Measurements from ENCODE around the gene MCTP1. TPM values are rescaled to one million over a fixed set of nuclear protein-coding genes. Genes with fewer than 3 reads are reported as not detected.

The MCTP1 gene
- total RNA-seq, 1 experiment from 2014 or later, result 5.6 TPM

GRCh38 chr5:94736498-94736897 is 548.4 kb downstream of the MCTP1 start:
- POLR2A ChIA-PET, result no interaction called here
- no peaks in the 10 kb centered on the region for H3K36me3 Mint-ChIP-seq
- TF ChIP-seq CDX4 (CRISPR knock-in tag; IDR thresholded peaks at IDR 0.05; ENCODE audit: borderline replicate concordance) (no peak), KAT7 (CRISPR knock-in tag; IDR thresholded peaks at IDR 0.05; ENCODE audit: borderline replicate concordance) (no peak), GRHL2 (CRISPR knock-in tag; IDR thresholded peaks at IDR 0.05; ENCODE audit: insufficient replicate concordance, severe bottlenecking) (no peak)
- TF ChIP-seq, protein P1, sequence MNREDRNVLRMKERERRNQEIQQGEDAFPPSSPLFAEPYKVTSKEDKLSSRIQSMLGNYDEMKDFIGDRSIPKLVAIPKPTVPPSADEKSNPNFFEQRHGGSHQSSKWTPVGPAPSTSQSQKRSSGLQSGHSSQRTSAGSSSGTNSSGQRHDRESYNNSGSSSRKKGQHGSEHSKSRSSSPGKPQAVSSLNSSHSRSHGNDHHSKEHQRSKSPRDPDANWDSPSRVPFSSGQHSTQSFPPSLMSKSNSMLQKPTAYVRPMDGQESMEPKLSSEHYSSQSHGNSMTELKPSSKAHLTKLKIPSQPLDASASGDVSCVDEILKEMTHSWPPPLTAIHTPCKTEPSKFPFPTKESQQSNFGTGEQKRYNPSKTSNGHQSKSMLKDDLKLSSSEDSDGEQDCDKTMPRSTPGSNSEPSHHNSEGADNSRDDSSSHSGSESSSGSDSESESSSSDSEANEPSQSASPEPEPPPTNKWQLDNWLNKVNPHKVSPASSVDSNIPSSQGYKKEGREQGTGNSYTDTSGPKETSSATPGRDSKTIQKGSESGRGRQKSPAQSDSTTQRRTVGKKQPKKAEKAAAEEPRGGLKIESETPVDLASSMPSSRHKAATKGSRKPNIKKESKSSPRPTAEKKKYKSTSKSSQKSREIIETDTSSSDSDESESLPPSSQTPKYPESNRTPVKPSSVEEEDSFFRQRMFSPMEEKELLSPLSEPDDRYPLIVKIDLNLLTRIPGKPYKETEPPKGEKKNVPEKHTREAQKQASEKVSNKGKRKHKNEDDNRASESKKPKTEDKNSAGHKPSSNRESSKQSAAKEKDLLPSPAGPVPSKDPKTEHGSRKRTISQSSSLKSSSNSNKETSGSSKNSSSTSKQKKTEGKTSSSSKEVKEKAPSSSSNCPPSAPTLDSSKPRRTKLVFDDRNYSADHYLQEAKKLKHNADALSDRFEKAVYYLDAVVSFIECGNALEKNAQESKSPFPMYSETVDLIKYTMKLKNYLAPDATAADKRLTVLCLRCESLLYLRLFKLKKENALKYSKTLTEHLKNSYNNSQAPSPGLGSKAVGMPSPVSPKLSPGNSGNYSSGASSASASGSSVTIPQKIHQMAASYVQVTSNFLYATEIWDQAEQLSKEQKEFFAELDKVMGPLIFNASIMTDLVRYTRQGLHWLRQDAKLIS (CRISPR knock-in tag; IDR thresholded peaks at IDR 0.05; ENCODE audit: borderline replicate concordance), result no peak
- H3K4me3 Mint-ChIP-seq, result no peak overlapping the region
- CTCF ChIA-PET, result interaction anchor here (2.0 kb wide), 1 partner anchor 75 kb away, joined by 7 read pairs; no protein-coding TSS in a partner anchor
- H3K9me3 Mint-ChIP-seq, result no peaks in the 10 kb centered on the region
- H3K4me1 Mint-ChIP-seq, result peaks cover 18% of the 10 kb centered on the region
- ATAC-seq (no peak), DNase-seq (ENCODE audit: low spot score) (no peak)
- H3K27ac Mint-ChIP-seq, result no peak overlapping the region
- H3K27me3 Mint-ChIP-seq (ENCODE audit: low read depth), result no peaks in the 10 kb centered on the region

- TF ChIP-seq ZNF425 (CRISPR knock-in tag; conservative IDR thresholded peaks at IDR 0.05) (no peak), TEAD4 (CRISPR knock-in tag; IDR thresholded peaks at IDR 0.05) (no peak), AR (CRISPR knock-in tag; IDR thresholded peaks at IDR 0.05) (no peak), GRHL2 (CRISPR knock-in tag; IDR thresholded peaks at IDR 0.05; ENCODE audit: insufficient replicate concordance, severe bottlenecking) (no peak), ATF1 (CRISPR knock-in tag; IDR thresholded peaks at IDR 0.05) (no peak)
- TF ChIP-seq, protein P2, sequence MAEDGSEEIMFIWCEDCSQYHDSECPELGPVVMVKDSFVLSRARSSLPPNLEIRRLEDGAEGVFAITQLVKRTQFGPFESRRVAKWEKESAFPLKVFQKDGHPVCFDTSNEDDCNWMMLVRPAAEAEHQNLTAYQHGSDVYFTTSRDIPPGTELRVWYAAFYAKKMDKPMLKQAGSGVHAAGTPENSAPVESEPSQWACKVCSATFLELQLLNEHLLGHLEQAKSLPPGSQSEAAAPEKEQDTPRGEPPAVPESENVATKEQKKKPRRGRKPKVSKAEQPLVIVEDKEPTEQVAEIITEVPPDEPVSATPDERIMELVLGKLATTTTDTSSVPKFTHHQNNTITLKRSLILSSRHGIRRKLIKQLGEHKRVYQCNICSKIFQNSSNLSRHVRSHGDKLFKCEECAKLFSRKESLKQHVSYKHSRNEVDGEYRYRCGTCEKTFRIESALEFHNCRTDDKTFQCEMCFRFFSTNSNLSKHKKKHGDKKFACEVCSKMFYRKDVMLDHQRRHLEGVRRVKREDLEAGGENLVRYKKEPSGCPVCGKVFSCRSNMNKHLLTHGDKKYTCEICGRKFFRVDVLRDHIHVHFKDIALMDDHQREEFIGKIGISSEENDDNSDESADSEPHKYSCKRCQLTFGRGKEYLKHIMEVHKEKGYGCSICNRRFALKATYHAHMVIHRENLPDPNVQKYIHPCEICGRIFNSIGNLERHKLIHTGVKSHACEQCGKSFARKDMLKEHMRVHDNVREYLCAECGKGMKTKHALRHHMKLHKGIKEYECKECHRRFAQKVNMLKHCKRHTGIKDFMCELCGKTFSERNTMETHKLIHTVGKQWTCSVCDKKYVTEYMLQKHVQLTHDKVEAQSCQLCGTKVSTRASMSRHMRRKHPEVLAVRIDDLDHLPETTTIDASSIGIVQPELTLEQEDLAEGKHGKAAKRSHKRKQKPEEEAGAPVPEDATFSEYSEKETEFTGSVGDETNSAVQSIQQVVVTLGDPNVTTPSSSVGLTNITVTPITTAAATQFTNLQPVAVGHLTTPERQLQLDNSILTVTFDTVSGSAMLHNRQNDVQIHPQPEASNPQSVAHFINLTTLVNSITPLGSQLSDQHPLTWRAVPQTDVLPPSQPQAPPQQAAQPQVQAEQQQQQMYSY (CRISPR knock-in tag; IDR thresholded peaks at IDR 0.05), result no peak
- TF ChIP-seq, protein P3, sequence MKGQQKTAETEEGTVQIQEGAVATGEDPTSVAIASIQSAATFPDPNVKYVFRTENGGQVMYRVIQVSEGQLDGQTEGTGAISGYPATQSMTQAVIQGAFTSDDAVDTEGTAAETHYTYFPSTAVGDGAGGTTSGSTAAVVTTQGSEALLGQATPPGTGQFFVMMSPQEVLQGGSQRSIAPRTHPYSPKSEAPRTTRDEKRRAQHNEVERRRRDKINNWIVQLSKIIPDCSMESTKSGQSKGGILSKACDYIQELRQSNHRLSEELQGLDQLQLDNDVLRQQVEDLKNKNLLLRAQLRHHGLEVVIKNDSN (CRISPR knock-in tag; IDR thresholded peaks at IDR 0.05), result no peak
- TF ChIP-seq, protein P4, sequence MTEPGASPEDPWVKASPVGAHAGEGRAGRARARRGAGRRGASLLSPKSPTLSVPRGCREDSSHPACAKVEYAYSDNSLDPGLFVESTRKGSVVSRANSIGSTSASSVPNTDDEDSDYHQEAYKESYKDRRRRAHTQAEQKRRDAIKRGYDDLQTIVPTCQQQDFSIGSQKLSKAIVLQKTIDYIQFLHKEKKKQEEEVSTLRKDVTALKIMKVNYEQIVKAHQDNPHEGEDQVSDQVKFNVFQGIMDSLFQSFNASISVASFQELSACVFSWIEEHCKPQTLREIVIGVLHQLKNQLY (CRISPR knock-in tag; IDR thresholded peaks at IDR 0.05), result no peak
- no peak overlapping the region for H3K4me3 Mint-ChIP-seq
- H3K36me3 Mint-ChIP-seq, result no peaks in the 10 kb centered on the region
- no peaks in the 10 kb centered on the region for H3K4me1 Mint-ChIP-seq
- H3K27me3 Mint-ChIP-seq (ENCODE audit: low read depth), result no peaks in the 10 kb centered on the region; the same call in 1 of the 2 replicates
- DNase-seq (ENCODE audit: low spot score) (no peak), ATAC-seq (no peak)
- H3K9me3 Mint-ChIP-seq, result no peaks in the 10 kb centered on the region
- ChIA-PET POLR2A (interaction anchor here (0.7 kb wide), 1 partner anchor 91 kb away, joined by 3 read pairs; no protein-coding TSS in a partner anchor), CTCF (interaction anchor here (0.6 kb wide), 1 partner anchor 1119 kb away, joined by 3 read pairs; no protein-coding TSS in a partner anchor)
- no peak overlapping the region for H3K27ac Mint-ChIP-seq
Measured at GRCh38 chr5:94731471-94731870, 553.4 kb downstream of the MCTP1 start.

Measured in WTC11 (cell line).